Smooth muscle cell (in vitro differentiated cells): ENCODE results near the gene CCDC154. TPM values are rescaled to one million over a fixed set of nuclear protein-coding genes. Genes with fewer than 3 reads are reported as not detected.

ENCODE experiments used
- DNase-seq: peaks from one replicate; lab custom pipeline; 2025; ENCODE audit not compliant: unreplicated experiment; lab: John Stamatoyannopoulos, UW
- H2AFZ ChIP-seq: fragments of 200-600 bp; sonication (generic); 2 replicates; pipeline ENCODE4 v1.6.0; 2016; ENCODE audit warnings: antibody characterized with exemption, low read depth, mild to moderate bottlenecking
- H3F3A ChIP-seq: fragments of 200-600 bp; sonication (generic); 2 replicates; pipeline ENCODE4 v1.6.0; 2017; ENCODE audit warnings: antibody characterized with exemption, low read depth
- H3K27ac ChIP-seq: fragments of 200-600 bp; sonication (generic); 2 replicates; pipeline ENCODE4 v1.5.1; 2016; ENCODE audit warnings: low read depth, mild to moderate bottlenecking
- H3K27me3 ChIP-seq: fragments of 200-600 bp; sonication (generic); 2 replicates; pipeline ENCODE4 v1.6.1; 2016; ENCODE audit warnings: low read depth, mild to moderate bottlenecking
- H3K36me3 ChIP-seq: fragments of 200-600 bp; sonication (generic); 2 replicates; pipeline ENCODE4 v1.5.1; 2016; ENCODE audit warnings: low read depth
- H3K4me1 ChIP-seq: fragments of 200-600 bp; sonication (generic); 2 replicates; pipeline ENCODE4 v1.5.1; 2016; ENCODE audit warnings: low read depth
- H3K4me2 ChIP-seq: fragments of 200-600 bp; sonication (generic); 2 replicates; pipeline ENCODE4 v1.6.0; 2016; ENCODE audit warnings: mild to moderate bottlenecking
- H3K4me3 ChIP-seq: fragments of 200-600 bp; sonication (generic); 2 replicates; pipeline ENCODE4 v1.5.1; 2016; ENCODE audit warnings: mild to moderate bottlenecking
- H3K79me2 ChIP-seq: fragments of 200-600 bp; sonication (generic); 2 replicates; pipeline ENCODE4 v1.6.0; 2016; ENCODE audit warnings: low read depth, mild to moderate bottlenecking
- H3K9ac ChIP-seq: fragments of 200-600 bp; sonication (generic); 2 replicates; pipeline ENCODE4 v1.6.0; 2016; ENCODE audit warnings: low read depth
- H3K9me3 ChIP-seq: fragments of 200-600 bp; sonication (generic); replicated peaks from 2 replicates; pipeline ENCODE4 v1.5.1; 2016; ENCODE audit warnings: low read depth
- H4K20me1 ChIP-seq: fragments of 200-600 bp; sonication (generic); 2 replicates; pipeline ENCODE4 v1.6.0; 2016; ENCODE audit warnings: low read depth
- CTCF ChIP-seq: fragments of 200-600 bp; sonication (generic); IDR thresholded peaks from 2 replicates; pipeline ENCODE4 v1.5.1; 2017; ENCODE audit warnings: borderline replicate concordance, mild to moderate bottlenecking, antibody characterized with exemption; ENCODE audit not compliant: insufficient read depth, poor library complexity, severe bottlenecking
- WGBS: methylation state at CpG from one replicate; pipeline ENCODE4 v1.1.7; 2016; ENCODE audit warnings: low lambda C conversion rate; 5-methylcytosine and 5-hydroxymethylcytosine counted together
- polyA plus RNA-seq: library from polyadenylated mRNA; unstranded; fragments of >200 nt; fragmentation: Nextera tagmentation; extraction: Ambion mirVana; gene quantifications from 2 replicates; pipeline ENCODE4 v1.2.1, GENCODE V29; 2016
- total RNA-seq: library from RNA; depleted of rRNA; stranded (reverse); fragments of >200 nt; gene quantifications from 2 replicates; pipeline ENCODE4 v1.2.3, GENCODE V29; 2014

The CCDC154 gene
- total and polyA plus RNA-seq, 2 experiments from 2014 or later, result 0.24 TPM; not detected in 1

- Histone ChIP-seq H3K27ac (no peak overlapping the region), H3K9ac (no peak overlapping the region), H4K20me1 (no peaks in the 10 kb centered on the region), H2AFZ (no peak overlapping the region), H3K4me2 (no peak overlapping the region), H3F3A (no peaks in the 10 kb centered on the region), H3K9me3 (no peaks in the 10 kb centered on the region), H3K79me2 (no peaks in the 10 kb centered on the region), H3K36me3 (no peaks in the 10 kb centered on the region), H3K4me3 (no peak overlapping the region), H3K27me3 (no peaks in the 10 kb centered on the region), H3K4me1 (no peaks in the 10 kb centered on the region)
- no peak for DNase-seq
- no peak for TF ChIP-seq CTCF
- 88% methylated on average over 15 of the region's 20 CpGs for WGBS
These were observed 12.7 kb downstream of the CCDC154 start for GRCh38 chr16:1431497-1432270.

GRCh38 chr16:1430759-1431496 lies 13.4 kb downstream of the CCDC154 start, which contains the start of gene PERCC1:
TSS of gene PERCC1 (plus strand) at chr16:1431078. CDS start at chr16:1432594, 1,516 bp downstream.
- Histone ChIP-seq H2AFZ (no peak within 1 kb of the TSS), H3K4me3 (no peak within 1 kb of the TSS), H3K36me3 (no peaks in the 10 kb centered on the region), H3K9me3 (no peaks in the 10 kb centered on the region), H3K4me1 (no peaks in the 10 kb centered on the region), H4K20me1 (no peaks in the 10 kb centered on the region), H3K79me2 (no peaks in the 10 kb centered on the region), H3K27ac (no peak within 1 kb of the TSS), H3F3A (no peaks in the 10 kb centered on the region), H3K27me3 (no peaks in the 10 kb centered on the region), H3K9ac (no peak within 1 kb of the TSS), H3K4me2 (no peak within 1 kb of the TSS)
- TF ChIP-seq CTCF, result no peak
- 91% methylated on average over 34 of the region's 35 CpGs for WGBS
- DNase-seq, result no peak

GRCh38 chr16:1430214-1430758 lies 14.1 kb downstream of the CCDC154 start:
- 86% methylated on average over 7 of the region's 14 CpGs for WGBS
- TF ChIP-seq CTCF, result no peak
- no peak for DNase-seq
- no peak overlapping the region for H3K27ac ChIP-seq
- H3K27me3 ChIP-seq, result no peaks in the 10 kb centered on the region
- no peaks in the 10 kb centered on the region for H3K79me2 ChIP-seq
- no peak overlapping the region for H3K9ac ChIP-seq
- H3K4me2 ChIP-seq, result no peak overlapping the region
- H4K20me1 ChIP-seq, result no peaks in the 10 kb centered on the region
- no peaks in the 10 kb centered on the region for H3K36me3 ChIP-seq
- H3K4me3 ChIP-seq, result no peak overlapping the region
- H3K9me3 ChIP-seq, result no peaks in the 10 kb centered on the region
- no peaks in the 10 kb centered on the region for H3K4me1 ChIP-seq
- H2AFZ ChIP-seq, result no peak overlapping the region
- H3F3A ChIP-seq, result no peaks in the 10 kb centered on the region
